Measurements from ENCODE around the gene ADCK1. TPM values are rescaled to one million over a fixed set of nuclear protein-coding genes. Genes with fewer than 3 reads are reported as not detected.

Gene ADCK1
- total and polyA plus RNA-seq, 9 of the 15 experiments (the other 6 are each of a cell fraction or from before 2014, with no cell fraction given) = 2.8 to 8.9 (median 4.3) TPM

- TF ChIP-seq ZNF592 (IDR thresholded peaks at IDR 0.05) = peak; percentile 75
- no peak for TF ChIP-seq ETV6 (IDR thresholded peaks at IDR 0.05; ENCODE audit: borderline replicate concordance in 1 of 2, low read depth in 2 of 2, low read length in 1 of 2)
- TF ChIP-seq ETV6 (CRISPR knock-in tag; IDR thresholded peaks at IDR 0.05; ENCODE audit: borderline replicate concordance) = no peak
- no peak for TF ChIP-seq DDX20 (tag; IDR thresholded peaks at IDR 0.05; ENCODE audit: low read depth)
- peak; percentile 25 to 41; a peak in 3 of 4 replicates for TF ChIP-seq HDAC1 (IDR thresholded peaks at IDR 0.05)
- peak; percentile 51 for TF ChIP-seq MAFK (IDR thresholded peaks at IDR 0.05; ENCODE audit: low read length)
- TF ChIP-seq SP2 (IDR thresholded peaks at IDR 0.05; ENCODE audit: extremely low read depth, low read depth, low read length, poor library complexity, severe bottlenecking) = no peak
- peak in 1 of 2 experiments; percentile 69; a peak in 1 of 4 replicates for TF ChIP-seq TBL1XR1 (IDR thresholded peaks at IDR 0.05; ENCODE audit: low read length in 2 of 2)
- TF ChIP-seq FOSL1 (tag; conservative IDR thresholded peaks at IDR 0.05) = peak; percentile 43; the same call in 1 of the 2 replicates
- peak; percentile 79 for TF ChIP-seq ARID1B (IDR thresholded peaks at IDR 0.05)
- TF ChIP-seq, protein P1, sequence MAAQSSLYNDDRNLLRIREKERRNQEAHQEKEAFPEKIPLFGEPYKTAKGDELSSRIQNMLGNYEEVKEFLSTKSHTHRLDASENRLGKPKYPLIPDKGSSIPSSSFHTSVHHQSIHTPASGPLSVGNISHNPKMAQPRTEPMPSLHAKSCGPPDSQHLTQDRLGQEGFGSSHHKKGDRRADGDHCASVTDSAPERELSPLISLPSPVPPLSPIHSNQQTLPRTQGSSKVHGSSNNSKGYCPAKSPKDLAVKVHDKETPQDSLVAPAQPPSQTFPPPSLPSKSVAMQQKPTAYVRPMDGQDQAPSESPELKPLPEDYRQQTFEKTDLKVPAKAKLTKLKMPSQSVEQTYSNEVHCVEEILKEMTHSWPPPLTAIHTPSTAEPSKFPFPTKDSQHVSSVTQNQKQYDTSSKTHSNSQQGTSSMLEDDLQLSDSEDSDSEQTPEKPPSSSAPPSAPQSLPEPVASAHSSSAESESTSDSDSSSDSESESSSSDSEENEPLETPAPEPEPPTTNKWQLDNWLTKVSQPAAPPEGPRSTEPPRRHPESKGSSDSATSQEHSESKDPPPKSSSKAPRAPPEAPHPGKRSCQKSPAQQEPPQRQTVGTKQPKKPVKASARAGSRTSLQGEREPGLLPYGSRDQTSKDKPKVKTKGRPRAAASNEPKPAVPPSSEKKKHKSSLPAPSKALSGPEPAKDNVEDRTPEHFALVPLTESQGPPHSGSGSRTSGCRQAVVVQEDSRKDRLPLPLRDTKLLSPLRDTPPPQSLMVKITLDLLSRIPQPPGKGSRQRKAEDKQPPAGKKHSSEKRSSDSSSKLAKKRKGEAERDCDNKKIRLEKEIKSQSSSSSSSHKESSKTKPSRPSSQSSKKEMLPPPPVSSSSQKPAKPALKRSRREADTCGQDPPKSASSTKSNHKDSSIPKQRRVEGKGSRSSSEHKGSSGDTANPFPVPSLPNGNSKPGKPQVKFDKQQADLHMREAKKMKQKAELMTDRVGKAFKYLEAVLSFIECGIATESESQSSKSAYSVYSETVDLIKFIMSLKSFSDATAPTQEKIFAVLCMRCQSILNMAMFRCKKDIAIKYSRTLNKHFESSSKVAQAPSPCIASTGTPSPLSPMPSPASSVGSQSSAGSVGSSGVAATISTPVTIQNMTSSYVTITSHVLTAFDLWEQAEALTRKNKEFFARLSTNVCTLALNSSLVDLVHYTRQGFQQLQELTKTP (IDR thresholded peaks at IDR 0.05; ENCODE audit: low read depth in 1 of 2, partially characterized antibody in 2 of 2) = peak in 1 of 2 experiments; percentile 9
- TF ChIP-seq PTBP1 (IDR thresholded peaks at IDR 0.05; ENCODE audit: low read depth, low read length) = peak; percentile 78; the same call in 1 of the 2 replicates
- no peak for TF ChIP-seq EWSR1 (IDR thresholded peaks at IDR 0.05; ENCODE audit: borderline replicate concordance, low read depth, partially characterized antibody)
- TF ChIP-seq NCOR1 (IDR thresholded peaks at IDR 0.05) = peak; percentile 57
- peak; percentile 87 for TF ChIP-seq SMARCA4 (IDR thresholded peaks at IDR 0.05)
- no peak for TF ChIP-seq EP400 (IDR thresholded peaks at IDR 0.05)
- TF ChIP-seq BRD9 (IDR thresholded peaks at IDR 0.05; ENCODE audit: low read depth, partially characterized antibody) = peak; percentile 20
- TF ChIP-seq BRCA1 (IDR thresholded peaks at IDR 0.05) = no peak
- no peak for TF ChIP-seq BRCA1 (CRISPR knock-in tag; IDR thresholded peaks at IDR 0.05)
- peak; percentile 91; the same call in 1 of the 2 replicates for TF ChIP-seq HDGF (IDR thresholded peaks at IDR 0.05)
- peak; percentile 78; the same call in 1 of the 2 replicates for TF ChIP-seq SMARCE1 (IDR thresholded peaks at IDR 0.05)
- TF ChIP-seq BCOR (IDR thresholded peaks at IDR 0.05) = peak; percentile 99
Measured at GRCh38 chr14:77923131-77923936, 123.4 kb downstream of the ADCK1 start (continued).

Measured in K562 (cell line).